ENCODE results near the gene PLPPR3. TPM values are rescaled to one million over a fixed set of nuclear protein-coding genes. Genes with fewer than 3 reads are reported as not detected.
"Not testable (repeated sequence)": the region's sequence is repeated elsewhere in the genome, so short reads cannot be mapped to it uniquely, and the experiment has no call there.

Gene PLPPR3
- total RNA-seq, 4 donors from 2014 or later = not detected

DNA sequence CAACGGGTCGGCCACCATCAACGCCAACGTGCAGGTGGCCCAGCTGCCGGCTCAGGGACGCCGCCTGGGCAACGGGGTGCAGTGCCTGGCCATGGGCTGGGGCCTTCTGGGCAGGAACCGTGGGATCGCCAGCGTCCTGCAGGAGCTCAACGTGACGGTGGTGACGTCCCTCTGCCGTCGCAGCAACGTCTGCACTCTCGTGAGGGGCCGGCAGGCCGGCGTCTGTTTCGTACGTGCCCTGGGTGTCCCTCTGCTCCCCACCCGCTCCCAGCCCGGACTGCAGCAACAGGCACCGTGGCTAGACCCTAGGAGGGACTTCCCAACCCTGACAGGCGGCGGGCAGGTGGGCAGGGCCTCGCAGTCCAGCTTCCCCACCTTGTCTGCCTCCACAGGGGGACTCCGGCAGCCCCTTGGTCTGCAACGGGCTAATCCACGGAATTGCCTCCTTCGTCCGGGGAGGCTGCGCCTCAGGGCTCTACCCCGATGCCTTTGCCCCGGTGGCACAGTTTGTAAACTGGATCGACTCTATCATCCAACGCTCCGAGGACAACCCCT lies 33.9 kb upstream of the PLPPR3 start:
- TF ChIP-seq POLR2A (IDR thresholded peaks at IDR 0.05) (no peak), EP300 (IDR thresholded peaks at IDR 0.05) (no peak), POLR2AphosphoS5 (IDR thresholded peaks at IDR 0.05) (no peak)
- TF ChIP-seq, protein P1, sequence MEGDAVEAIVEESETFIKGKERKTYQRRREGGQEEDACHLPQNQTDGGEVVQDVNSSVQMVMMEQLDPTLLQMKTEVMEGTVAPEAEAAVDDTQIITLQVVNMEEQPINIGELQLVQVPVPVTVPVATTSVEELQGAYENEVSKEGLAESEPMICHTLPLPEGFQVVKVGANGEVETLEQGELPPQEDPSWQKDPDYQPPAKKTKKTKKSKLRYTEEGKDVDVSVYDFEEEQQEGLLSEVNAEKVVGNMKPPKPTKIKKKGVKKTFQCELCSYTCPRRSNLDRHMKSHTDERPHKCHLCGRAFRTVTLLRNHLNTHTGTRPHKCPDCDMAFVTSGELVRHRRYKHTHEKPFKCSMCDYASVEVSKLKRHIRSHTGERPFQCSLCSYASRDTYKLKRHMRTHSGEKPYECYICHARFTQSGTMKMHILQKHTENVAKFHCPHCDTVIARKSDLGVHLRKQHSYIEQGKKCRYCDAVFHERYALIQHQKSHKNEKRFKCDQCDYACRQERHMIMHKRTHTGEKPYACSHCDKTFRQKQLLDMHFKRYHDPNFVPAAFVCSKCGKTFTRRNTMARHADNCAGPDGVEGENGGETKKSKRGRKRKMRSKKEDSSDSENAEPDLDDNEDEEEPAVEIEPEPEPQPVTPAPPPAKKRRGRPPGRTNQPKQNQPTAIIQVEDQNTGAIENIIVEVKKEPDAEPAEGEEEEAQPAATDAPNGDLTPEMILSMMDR (IDR thresholded peaks at IDR 0.05) = no peak
- WGBS = 70% methylated on average over 2 of the region's 40 CpGs
- peaks cover 15% of the 10 kb centered on the region for H3K27me3 ChIP-seq
- no peaks in the 10 kb centered on the region for H3K36me3 ChIP-seq
- no peaks in the 10 kb centered on the region for H3K9me3 ChIP-seq
- peaks cover 35% of the 10 kb centered on the region for H3K4me1 ChIP-seq
- no peak overlapping the region for H3K4me3 ChIP-seq
- DNase-seq (ENCODE audit: low spot score in 2 of 2) = no peak
- no peak overlapping the region for H3K27ac ChIP-seq

DNA sequence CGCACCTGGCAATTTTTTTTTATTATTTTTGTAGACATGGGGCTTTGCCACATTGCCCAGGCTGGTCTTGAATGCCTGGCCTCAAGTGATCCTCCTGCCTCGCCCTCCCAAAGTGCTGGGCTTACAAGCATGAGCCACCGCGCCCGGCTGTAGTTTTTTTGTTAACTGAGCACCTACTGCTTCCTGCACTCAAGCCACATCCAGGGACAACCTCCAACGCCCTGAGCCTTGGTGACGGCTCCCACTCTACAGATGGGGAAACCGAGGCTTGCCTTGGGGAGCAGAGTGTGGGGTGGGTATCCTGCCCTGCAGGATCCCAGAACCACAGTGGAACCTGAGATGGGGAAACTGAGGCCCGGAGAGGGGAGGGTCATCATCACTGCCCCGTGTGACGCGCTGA lies 33.4 kb upstream of the PLPPR3 start:
- no peak for TF ChIP-seq POLR2A (IDR thresholded peaks at IDR 0.05)
- TF ChIP-seq, protein P1 (IDR thresholded peaks at IDR 0.05) = no peak
- no peak for TF ChIP-seq EP300 (IDR thresholded peaks at IDR 0.05)
- no peak for TF ChIP-seq POLR2AphosphoS5 (IDR thresholded peaks at IDR 0.05)
- H3K27me3 ChIP-seq = peaks cover 15% of the 10 kb centered on the region
- 92% methylated on average over 1 of the region's 12 CpGs for WGBS
- peaks cover 35% of the 10 kb centered on the region for H3K4me1 ChIP-seq
- no peak overlapping the region for H3K4me3 ChIP-seq
- no peaks in the 10 kb centered on the region for H3K9me3 ChIP-seq
- no peak for DNase-seq (ENCODE audit: low spot score in 2 of 2)
- no peak overlapping the region for H3K27ac ChIP-seq
- no peaks in the 10 kb centered on the region for H3K36me3 ChIP-seq

DNA sequence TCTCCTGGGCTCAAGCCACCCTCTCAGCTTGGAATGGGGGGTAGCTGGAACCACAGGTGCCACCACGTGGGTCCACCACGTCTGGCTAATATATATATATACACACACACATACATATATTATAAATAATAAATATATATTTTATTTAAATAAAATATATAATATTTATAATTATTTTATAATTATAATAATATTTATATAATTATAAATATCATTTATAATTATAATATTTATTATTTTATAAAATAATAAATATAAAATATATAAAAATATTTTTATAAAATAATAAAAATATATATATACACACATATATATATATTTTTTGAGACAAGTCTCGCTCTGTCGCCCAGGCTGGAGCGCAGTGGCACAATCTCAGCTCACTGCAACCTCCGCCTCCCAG lies 32.8 kb upstream of the PLPPR3 start:
- no peaks in the 10 kb centered on the region for H3K9me3 ChIP-seq
- no peak overlapping the region for H3K27ac ChIP-seq
- WGBS = 77% methylated on average over 6 of the region's 6 CpGs
- H3K36me3 ChIP-seq = no peaks in the 10 kb centered on the region
- H3K4me1 ChIP-seq = peaks cover 30% of the 10 kb centered on the region
- DNase-seq (ENCODE audit: low spot score in 2 of 2) = no peak
- TF ChIP-seq POLR2A (IDR thresholded peaks at IDR 0.05) (no peak), POLR2AphosphoS5 (IDR thresholded peaks at IDR 0.05) (no peak)
- TF ChIP-seq, protein P1 (IDR thresholded peaks at IDR 0.05) = no peak
- no peak overlapping the region for H3K4me3 ChIP-seq
- peaks cover 15% of the 10 kb centered on the region for H3K27me3 ChIP-seq

DNA sequence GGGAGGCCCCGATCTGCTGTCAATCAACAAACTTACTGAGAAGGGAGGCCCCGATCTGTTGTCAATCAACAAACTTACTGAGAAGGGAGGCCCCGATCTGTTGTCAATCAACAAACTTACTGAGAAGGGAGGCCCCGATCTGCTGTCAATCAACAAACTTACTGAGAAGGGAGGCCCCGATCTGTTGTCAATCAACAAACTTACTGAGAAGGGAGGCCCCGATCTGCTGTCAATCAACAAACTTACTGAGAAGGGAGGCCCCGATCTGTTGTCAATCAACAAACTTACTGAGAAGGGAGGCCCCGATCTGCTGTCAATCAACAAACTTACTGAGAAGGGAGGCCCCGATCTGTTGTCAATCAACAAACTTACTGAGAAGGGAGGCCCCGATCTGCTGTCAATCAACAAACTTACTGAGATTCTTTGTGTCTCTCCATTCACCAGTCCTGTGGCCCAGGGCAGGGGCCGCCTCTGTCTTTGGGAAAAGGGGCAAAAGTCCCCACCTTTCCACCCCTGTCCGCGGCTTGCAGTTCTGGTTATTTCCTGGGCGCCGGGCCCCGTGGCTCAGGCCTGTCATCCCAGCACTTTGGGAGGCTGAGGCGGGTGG lies 32.0 kb upstream of the PLPPR3 start:
- not testable (repeated sequence) for H3K36me3 ChIP-seq; DNase-seq (ENCODE audit: low spot score in 2 of 2); H3K9me3 ChIP-seq; H3K4me3 ChIP-seq; H3K27ac ChIP-seq
- Histone ChIP-seq H3K27me3 (peaks cover 15% of the 10 kb centered on the region), H3K4me1 (peaks cover 21% of the 10 kb centered on the region)
- WGBS = 91% methylated on average over 8 of the region's 17 CpGs

DNA sequence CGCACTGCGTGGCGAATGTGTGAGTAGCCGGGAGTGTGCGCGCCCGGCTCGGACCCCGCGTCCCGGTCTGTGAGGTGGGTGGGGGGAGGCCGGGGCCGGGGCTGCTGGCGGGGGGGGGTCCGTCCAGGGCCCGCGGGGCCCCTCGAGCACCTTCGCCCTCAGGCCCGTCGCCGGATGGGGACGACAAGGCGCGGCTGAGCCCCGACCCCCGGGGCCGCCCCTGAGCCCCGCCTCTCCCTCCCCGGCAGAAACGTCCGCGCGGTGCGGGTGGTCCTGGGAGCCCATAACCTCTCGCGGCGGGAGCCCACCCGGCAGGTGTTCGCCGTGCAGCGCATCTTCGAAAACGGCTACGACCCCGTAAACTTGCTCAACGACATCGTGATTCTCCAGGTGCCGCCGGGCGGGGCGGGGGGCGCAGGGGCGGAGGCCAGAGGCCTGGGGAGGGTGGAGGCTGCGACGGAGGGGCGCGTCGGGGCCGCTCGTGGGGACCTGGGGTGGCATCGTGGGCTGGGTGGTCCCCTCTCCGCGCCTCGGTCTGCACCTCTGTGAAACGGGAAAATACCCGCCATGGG lies 31.3 kb upstream of the PLPPR3 start:
- no peak for DNase-seq (ENCODE audit: low spot score in 2 of 2)

More for the DNA sequence above, 31.3 kb upstream of the PLPPR3 start:
- Histone ChIP-seq H3K27me3 (peaks cover 21% of the 10 kb centered on the region), H3K36me3 (no peaks in the 10 kb centered on the region), H3K27ac (no peak overlapping the region), H3K4me3 (no peak overlapping the region), H3K4me1 (peaks cover 24% of the 10 kb centered on the region), H3K9me3 (no peaks in the 10 kb centered on the region)
- WGBS = 9% methylated on average over 21 of the region's 67 CpGs
- TF ChIP-seq POLR2AphosphoS5 (IDR thresholded peaks at IDR 0.05) (no peak), POLR2A (IDR thresholded peaks at IDR 0.05) (no peak), EP300 (IDR thresholded peaks at IDR 0.05) (no peak)
- TF ChIP-seq, protein P1 (IDR thresholded peaks at IDR 0.05) = no peak

All from suprapubic skin (tissue), 4 donors.